ENCODE measurements around the gene FCGR1A.
A peak's percentile ranks its signal among the peaks of the same experiment; 100 is the strongest.
"Not testable (repeated sequence)": the region's sequence is repeated elsewhere in the genome, so short reads cannot be mapped to it uniquely, and the experiment has no call there.

Gene FCGR1A

GRCh38 chr1:149775510-149776147, 6.9 kb upstream of the FCGR1A start:
- H3K4me3 ChIP-seq (ENCODE audit: low read depth, low read length), result not testable (repeated sequence)

DNA sequence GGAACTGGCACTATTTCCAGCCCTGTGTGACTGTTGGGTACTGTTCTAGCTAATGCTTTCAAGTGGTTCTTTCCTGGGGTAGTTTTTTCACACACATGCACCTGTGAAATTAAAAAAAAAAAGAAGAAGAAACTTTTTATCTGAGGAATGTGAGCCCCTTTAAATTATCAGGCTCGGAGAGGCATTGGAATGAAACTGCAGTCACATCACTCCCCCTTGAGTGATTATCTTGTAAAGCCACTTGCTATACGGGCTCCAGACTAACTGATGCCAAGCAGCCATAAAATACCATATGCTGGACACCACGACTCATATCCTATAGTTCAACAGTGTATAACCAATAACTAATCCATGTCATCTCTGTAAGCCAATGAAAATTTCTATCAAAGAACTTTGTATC, 5.4 kb upstream of the FCGR1A start:
- H3K4me3 ChIP-seq (ENCODE audit: low read depth, low read length), result not testable (repeated sequence)

DNA sequence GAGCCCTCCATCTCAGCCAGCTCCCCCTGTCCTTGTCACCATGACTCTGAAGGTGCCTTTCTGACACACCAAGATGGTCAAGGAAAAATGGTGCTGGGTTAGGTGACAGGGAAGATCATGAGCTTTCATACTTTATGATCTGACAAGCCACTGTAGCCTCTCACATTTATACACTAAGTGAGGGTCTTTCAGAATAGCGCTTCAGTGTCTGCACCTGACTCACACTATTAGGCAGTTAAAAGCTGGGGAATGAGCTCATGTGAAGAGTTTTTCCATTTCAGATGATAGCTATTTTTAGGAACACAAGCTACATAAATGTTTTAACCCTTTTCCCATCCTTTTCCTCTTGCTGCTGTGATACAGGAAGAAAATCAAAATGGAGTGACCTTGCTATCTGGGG, 4.2 kb upstream of the FCGR1A start:
- not testable (repeated sequence) for H3K4me3 ChIP-seq (ENCODE audit: low read depth, low read length)

DNA sequence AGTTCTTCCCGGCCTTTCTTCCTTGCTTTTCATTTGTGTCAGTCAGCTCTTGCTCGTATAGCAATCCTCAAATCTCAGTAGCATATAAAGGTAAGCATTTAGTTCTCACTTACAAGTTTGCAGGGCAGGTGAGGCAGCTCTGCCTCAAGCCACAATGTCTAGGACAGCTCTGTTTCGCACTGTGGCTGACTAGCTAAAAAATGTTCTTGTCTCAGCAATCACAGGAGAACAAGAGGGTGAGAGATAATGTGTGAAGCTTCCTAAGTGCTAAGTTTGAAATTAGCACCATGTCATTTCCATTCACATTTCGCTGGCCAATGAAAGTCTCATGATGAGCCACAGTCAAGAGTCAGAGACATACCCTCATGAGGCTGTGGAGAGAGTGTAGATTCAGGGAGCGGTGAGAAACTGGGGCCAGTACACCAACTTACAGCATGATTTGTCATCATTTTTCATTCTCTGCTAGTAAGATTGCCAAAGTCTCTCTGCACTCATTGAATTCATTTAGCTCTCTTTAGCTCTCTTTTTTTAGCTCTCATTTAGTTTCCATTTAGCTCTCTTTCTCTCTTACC, 995 bp upstream of the FCGR1A start:
- H3K4me3 ChIP-seq (ENCODE audit: low read depth, low read length), result not testable (repeated sequence)

DNA sequence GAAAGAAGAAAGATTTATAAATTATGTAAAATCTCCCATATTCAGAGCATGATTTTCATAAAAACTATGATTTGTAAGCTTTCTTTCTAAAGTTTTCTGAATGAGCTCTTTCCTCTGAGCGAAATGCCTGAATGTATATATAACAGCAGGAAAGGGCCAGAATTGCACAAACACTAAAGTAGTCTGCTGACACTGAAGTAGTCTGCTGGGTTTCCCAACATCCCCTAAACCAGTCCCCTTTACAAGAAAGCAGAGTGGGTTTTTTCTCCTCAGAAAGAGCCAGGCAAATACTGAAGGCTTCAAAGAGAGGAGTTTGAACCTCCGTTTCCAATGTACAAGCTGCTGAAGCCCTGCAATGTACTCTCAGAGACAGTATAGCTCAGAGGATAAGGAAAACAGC, 795 bp downstream of the FCGR1A start:
- H3K4me3 ChIP-seq (ENCODE audit: low read depth, low read length), result not testable (repeated sequence)

- H3K4me3 ChIP-seq (ENCODE audit: low read depth, low read length), result not testable (repeated sequence)
Measured at GRCh38 chr1:149783868-149784267, 1.4 kb downstream of the FCGR1A start.

DNA sequence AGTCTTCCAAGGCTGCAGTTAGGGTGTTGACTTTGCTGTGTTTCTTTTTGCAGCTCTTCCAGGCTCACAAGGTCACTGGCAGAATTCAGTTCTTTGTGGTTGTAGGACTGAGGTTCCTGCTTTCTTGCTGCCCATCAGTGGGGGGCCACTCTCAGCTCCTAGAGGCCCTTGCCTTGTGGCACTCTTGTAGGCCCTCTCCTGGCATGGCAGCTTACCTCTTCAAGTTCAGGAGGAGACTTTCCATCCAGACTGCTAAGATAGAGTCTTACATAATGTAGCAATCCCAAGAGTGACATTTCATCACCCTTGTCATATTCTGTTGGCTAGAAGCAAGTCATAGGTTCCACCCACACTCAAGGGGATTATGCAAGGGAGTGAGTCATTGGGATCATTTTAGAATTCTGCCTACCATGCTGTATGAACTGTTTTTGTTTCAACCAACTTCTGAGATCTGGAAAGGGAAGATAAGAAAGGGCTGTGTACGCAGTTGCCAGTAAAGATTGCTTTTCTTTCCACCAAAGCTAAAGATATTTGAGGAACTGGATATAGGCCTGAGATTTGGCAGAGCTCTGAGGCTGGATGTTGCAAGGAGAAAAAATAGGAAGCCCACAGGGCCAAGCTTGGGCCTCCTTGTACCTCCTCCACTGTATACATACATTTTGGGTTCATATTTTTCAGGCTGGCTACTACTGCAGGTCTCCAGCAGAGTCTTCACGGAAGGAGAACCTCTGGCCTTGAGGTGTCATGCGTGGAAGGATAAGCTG, 5.4 kb downstream of the FCGR1A start:
- H3K4me3 ChIP-seq (ENCODE audit: low read depth, low read length), result not testable (repeated sequence)

GRCh38 chr1:149792502-149792901, 10.0 kb downstream of the FCGR1A start:
- peak overlapping the region; percentile 53 for H3K4me3 ChIP-seq (ENCODE audit: low read depth, low read length)
- peak; percentile 30; the same call in 1 of the 2 replicates for TF ChIP-seq CTCF (IDR thresholded peaks at IDR 0.05; ENCODE audit: borderline replicate concordance, insufficient read depth, low read depth, low read length)

DNA sequence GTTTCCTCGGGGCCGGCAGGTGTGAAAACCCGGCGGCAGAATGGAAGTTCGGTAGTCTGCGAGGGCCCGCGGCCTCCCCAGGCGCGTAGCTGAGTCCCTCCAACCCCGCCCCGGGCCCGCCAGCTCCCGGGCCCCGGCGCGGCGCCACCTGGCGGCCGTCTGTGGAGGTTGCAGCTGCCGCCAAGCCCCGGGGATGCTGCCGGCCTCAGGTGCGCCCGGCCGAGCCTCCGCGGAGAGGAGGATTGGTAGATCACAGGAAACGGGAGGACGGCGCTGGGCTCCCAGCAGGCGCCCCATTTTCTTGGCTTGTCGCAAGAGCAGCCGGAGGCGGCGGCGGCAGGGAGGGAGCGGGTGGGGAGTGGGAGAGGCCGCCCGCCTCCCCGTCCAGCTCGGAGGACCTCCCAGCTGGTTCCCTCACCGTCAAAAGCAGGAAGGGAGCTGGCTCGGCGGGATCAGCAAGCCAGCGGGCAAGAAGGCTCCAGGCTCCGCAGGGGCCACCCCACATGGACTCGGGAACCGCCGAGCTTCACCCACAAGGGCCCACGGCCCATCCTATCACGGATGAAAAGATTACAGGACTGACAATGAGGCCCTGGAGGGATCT, 10.5 kb downstream of the FCGR1A start:
- H3K4me3 ChIP-seq (ENCODE audit: low read depth, low read length), result peak overlapping the region; percentile 53
- TF ChIP-seq CTCF (IDR thresholded peaks at IDR 0.05; ENCODE audit: borderline replicate concordance, insufficient read depth, low read depth, low read length), result peak; percentile 72

- not testable (repeated sequence) for H3K4me3 ChIP-seq (ENCODE audit: low read depth, low read length)
Measured at GRCh38 chr1:149793885-149794284, 11.4 kb downstream of the FCGR1A start.

DNA sequence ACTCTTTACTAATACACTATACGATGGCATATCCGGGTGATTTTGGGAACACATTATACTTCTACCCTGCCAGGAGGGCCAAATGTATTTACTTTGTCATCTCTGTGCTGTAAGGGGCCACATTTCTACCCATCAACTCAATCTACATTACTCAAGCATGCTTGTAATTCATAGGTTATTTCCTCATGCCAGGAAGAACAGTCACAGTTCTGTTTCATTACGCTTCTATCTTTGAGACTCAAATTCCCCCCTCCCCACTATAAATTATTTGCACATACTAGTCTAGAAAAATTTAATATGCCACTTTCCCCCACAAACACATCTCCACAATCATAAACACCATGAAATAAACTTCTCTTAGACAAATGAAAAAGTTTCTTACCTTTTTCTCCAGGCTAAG, 19.1 kb downstream of the FCGR1A start:
- H3K4me3 ChIP-seq (ENCODE audit: low read depth, low read length), result not testable (repeated sequence)

GRCh38 chr1:149804417-149805080, 22.1 kb downstream of the FCGR1A start:
- H3K4me3 ChIP-seq (ENCODE audit: low read depth, low read length), result not testable (repeated sequence)

DNA sequence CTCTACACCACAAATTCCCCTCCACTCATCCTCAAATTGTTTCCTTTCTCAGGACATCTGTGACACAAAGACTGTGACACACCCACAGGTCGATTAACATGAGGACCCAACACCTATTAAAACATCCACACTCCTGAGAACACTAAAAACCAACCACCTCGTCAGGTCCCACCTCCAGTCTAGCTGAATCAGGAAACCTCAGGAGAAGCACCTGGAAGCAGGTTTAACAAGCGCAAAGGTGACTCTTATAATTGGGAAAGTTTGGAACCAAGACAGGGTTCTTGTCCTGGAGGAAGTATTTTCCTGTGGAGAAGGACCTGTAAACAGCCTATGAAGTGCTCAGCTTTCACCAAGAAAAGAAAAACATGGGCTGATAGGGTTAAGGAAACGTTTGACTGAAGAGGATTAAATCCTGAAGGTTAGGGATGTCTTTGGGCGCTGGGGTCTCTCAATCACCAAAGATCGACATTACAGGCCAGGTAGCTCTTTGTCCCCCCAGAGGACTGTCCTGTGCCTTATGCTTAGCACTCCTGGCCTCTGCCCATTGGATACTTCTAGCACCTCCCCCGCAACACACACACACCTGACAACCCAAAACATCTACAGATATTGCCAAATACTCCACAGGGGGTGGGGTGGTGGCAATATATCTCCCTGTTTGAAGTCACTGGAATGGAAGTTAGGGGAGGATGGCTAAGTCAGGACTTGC, 28.4 kb downstream of the FCGR1A start:
- H3K4me3 ChIP-seq (ENCODE audit: low read depth, low read length), result peak overlapping the region; percentile 44

- H3K4me3 ChIP-seq (ENCODE audit: low read depth, low read length), result peak overlapping the region; percentile 44
Measured at GRCh38 chr1:149811514-149811889, 29.0 kb downstream of the FCGR1A start.

DNA sequence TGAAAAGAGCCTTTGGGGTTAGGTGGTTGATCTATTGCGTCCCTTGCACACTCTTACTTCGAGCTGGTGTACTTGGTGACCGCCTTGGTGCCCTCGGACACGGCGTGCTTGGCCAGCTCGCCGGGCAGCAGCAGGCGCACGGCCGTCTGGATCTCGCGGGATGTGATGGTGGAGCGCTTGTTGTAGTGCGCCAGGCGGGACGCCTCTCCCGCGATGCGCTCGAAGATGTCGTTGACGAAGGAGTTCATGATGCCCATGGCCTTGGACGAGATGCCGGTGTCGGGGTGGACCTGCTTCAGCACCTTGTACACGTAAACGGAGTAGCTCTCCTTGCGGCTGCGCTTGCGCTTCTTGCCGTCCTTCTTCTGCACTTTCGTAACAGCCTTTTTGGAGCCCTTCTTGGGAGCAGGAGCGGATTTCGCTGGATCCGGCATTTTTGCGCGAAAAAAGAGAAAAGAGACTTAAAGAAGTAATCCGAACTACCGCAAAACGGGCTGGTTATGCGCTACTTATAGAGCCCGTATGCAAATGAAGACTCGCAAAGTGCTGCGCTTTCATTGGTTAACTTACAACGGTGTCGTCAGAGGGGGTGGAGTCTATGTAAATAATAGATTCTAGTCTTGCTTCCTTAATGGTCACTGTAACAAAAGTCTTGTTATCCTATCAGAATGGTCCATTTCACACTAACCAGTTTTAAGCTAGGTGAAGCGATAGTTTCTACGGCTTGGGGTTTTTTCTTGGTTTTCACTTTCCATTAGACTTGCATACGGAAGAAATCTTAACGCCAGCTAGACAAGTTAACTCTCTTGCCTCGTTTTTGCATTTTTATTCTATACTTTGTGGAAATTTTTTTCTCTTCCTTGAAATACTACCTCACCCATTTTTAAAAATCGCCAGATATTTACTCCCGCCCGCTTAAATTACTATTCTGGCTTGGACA, 29.7 kb downstream of the FCGR1A start:
- peak overlapping the region; percentile 32 for H3K4me3 ChIP-seq (ENCODE audit: low read depth, low read length)
